IPS-18c (cell line): ENCODE measurements around the gene CREBBP.
"Not testable (repeated sequence)": the region's sequence is repeated elsewhere in the genome, so short reads cannot be mapped to it uniquely, and the experiment has no call there.

Experiments used
- H3K4me3 ChIP-seq: 2 replicates; pipeline ENCODE4 v1.7.0; 2013; ENCODE audit warnings: low read depth, mild to moderate bottlenecking, low read length, moderate library complexity; ENCODE audit not compliant: insufficient read depth
- H3K9me3 ChIP-seq: one replicate; pipeline ENCODE4 v1.6.1; 2013; ENCODE audit warnings: mild to moderate bottlenecking, low read length, moderate library complexity; ENCODE audit not compliant: control insufficient read depth, insufficient read depth

Gene CREBBP

GRCh38 chr16:3727806-3728381 is 152.6 kb downstream of the CREBBP start:
- no peak overlapping the region for H3K4me3 ChIP-seq
- no peaks in the 10 kb centered on the region for H3K9me3 ChIP-seq

- Histone ChIP-seq H3K9me3 (no peaks in the 10 kb centered on the region), H3K4me3 (no peak overlapping the region)
Measured at GRCh38 chr16:3726021-3726687, 154.4 kb downstream of the CREBBP start.

- Histone ChIP-seq H3K4me3 (no peak overlapping the region), H3K9me3 (no peaks in the 10 kb centered on the region)
Measured at GRCh38 chr16:3725276-3725675, 155.2 kb downstream of the CREBBP start.

GRCh38 chr16:3722508-3722907 is 158.0 kb downstream of the CREBBP start:
- H3K4me3 ChIP-seq = no peak overlapping the region

GRCh38 chr16:3720418-3720817 is 160.1 kb downstream of the CREBBP start:
- no peak overlapping the region for H3K4me3 ChIP-seq

More at GRCh38 chr16:3722508-3722907, 158.0 kb downstream of the CREBBP start:
- H3K9me3 ChIP-seq = no peaks in the 10 kb centered on the region

GRCh38 chr16:3718628-3719027 is 161.9 kb downstream of the CREBBP start:
- Histone ChIP-seq H3K9me3 (no peaks in the 10 kb centered on the region), H3K4me3 (no peak overlapping the region)

More at GRCh38 chr16:3720418-3720817, 160.1 kb downstream of the CREBBP start:
- no peaks in the 10 kb centered on the region for H3K9me3 ChIP-seq

GRCh38 chr16:3718019-3718391 is 162.5 kb downstream of the CREBBP start:
- Histone ChIP-seq H3K9me3 (no peaks in the 10 kb centered on the region), H3K4me3 (peak overlapping the region; percentile 98)

- Histone ChIP-seq H3K4me3 (peak within 1 kb of the TSS; percentile 98), H3K9me3 (no peaks in the 10 kb centered on the region)
Measured at GRCh38 chr16:3717235-3718018, 163.1 kb downstream of the CREBBP start, which contains the start of gene TRAP1. Gene TRAP1 (minus strand): TSS chr16:3717524. CDS start chr16:3717508, 16 bp downstream.

- peak overlapping the region; percentile 98 for H3K4me3 ChIP-seq
- no peaks in the 10 kb centered on the region for H3K9me3 ChIP-seq
Measured at GRCh38 chr16:3716831-3717234, 163.7 kb downstream of the CREBBP start.

GRCh38 chr16:3715430-3715829 is 165.1 kb downstream of the CREBBP start:
- no peaks in the 10 kb centered on the region for H3K9me3 ChIP-seq
- H3K4me3 ChIP-seq = no peak overlapping the region

GRCh38 chr16:3714378-3714777 is 166.1 kb downstream of the CREBBP start:
- not testable (repeated sequence) for H3K9me3 ChIP-seq, H3K4me3 ChIP-seq

GRCh38 chr16:3713587-3714242 is 166.8 kb downstream of the CREBBP start:
- H3K9me3 ChIP-seq = no peaks in the 10 kb centered on the region
- no peak overlapping the region for H3K4me3 ChIP-seq

- no peak overlapping the region; the same call in 1 of the 2 replicates for H3K4me3 ChIP-seq
Measured at GRCh38 chr16:3712861-3713372, 167.6 kb downstream of the CREBBP start.

GRCh38 chr16:3706253-3707012 is 174.1 kb downstream of the CREBBP start:
- H3K4me3 ChIP-seq = no peak overlapping the region
- peaks cover 3% of the 10 kb centered on the region for H3K9me3 ChIP-seq

More at GRCh38 chr16:3712861-3713372, 167.6 kb downstream of the CREBBP start:
- no peaks in the 10 kb centered on the region for H3K9me3 ChIP-seq

- peaks cover 3% of the 10 kb centered on the region for H3K9me3 ChIP-seq
- no peak overlapping the region for H3K4me3 ChIP-seq
Measured at GRCh38 chr16:3702082-3702481, 178.4 kb downstream of the CREBBP start.

- Histone ChIP-seq H3K9me3 (peaks cover 1% of the 10 kb centered on the region), H3K4me3 (no peak overlapping the region)
Measured at GRCh38 chr16:3701531-3701930, 179.0 kb downstream of the CREBBP start.

GRCh38 chr16:3698941-3699340 is 181.6 kb downstream of the CREBBP start:
- H3K9me3 ChIP-seq = no peaks in the 10 kb centered on the region
- H3K4me3 ChIP-seq = no peak overlapping the region
